Gastroesophageal sphincter (tissue), 4 donors: ENCODE measurements around the gene SLC44A3. TPM values are rescaled to one million over a fixed set of nuclear protein-coding genes. Genes with fewer than 3 reads are reported as not detected.
A peak's percentile ranks its signal among the peaks of the same experiment; 100 is the strongest.

ENCODE experiments used
- ATAC-seq: fragments of 150-250 bp; one replicate; pipeline ENCODE4 v1.9.1; 2016; ENCODE audit warnings: mild to moderate bottlenecking, moderate library complexity
- H3K27ac ChIP-seq, 4 donors: fragments of 200-600 bp; sonication (generic) in 3 of 4; 1 replicate in 3 of 4; 2 replicates in 1 of 4; pipeline ENCODE4 v1.5.1; 2016 to 2019
- H3K27me3 ChIP-seq: fragments of 200-600 bp; sonication (generic); one replicate; pipeline ENCODE4 v1.5.1; 2019
- H3K36me3 ChIP-seq, 2 donors: fragments of 200-600 bp; sonication (generic); one replicate each; pipeline ENCODE4 v1.5.1; 2019; ENCODE audit warnings: control low read depth in 1 of 2
- H3K4me1 ChIP-seq, 3 donors: fragments of 200-600 bp; sonication (generic); 1 replicate in 2 of 3; 2 replicates in 1 of 3; pipeline ENCODE4 v1.5.1; 2016 to 2019; ENCODE audit warnings: control low read depth in 2 of 3
- H3K4me3 ChIP-seq, 2 donors: fragments of 200-600 bp; sonication (generic); one replicate each; pipeline ENCODE4 v1.5.1; 2019; ENCODE audit warnings: mild to moderate bottlenecking in 1 of 2, moderate library complexity in 1 of 2
- H3K9me3 ChIP-seq, 3 donors: fragments of 200-600 bp; sonication (generic); one replicate each; pipeline ENCODE4 v1.5.1; 2017 to 2019; ENCODE audit warnings: control low read depth in 2 of 3
- EP300 ChIP-seq: sonication (generic); formaldehyde crosslinking; IDR thresholded peaks from one replicate; pipeline ENCODE4 v1.6.1; 2017; ENCODE audit warnings: antibody characterized with exemption, mild to moderate bottlenecking
- POLR2A ChIP-seq, 2 donors: fragments of 450-650 bp; IDR thresholded peaks; one replicate each; pipeline ENCODE4 v1.6.1; 2017; ENCODE audit warnings: antibody characterized with exemption in 2 of 2, mild to moderate bottlenecking in 2 of 2, moderate library complexity in 1 of 2
- POLR2AphosphoS5 ChIP-seq: sonication (generic); formaldehyde crosslinking; IDR thresholded peaks from one replicate; pipeline ENCODE4 v1.6.1; 2017; ENCODE audit warnings: antibody characterized with exemption
- WGBS, 2 donors: methylation state at CpG; one replicate each; pipeline ENCODE4 v1.1.5; 2018; ENCODE audit warnings: low coverage in 1 of 2; 5-methylcytosine and 5-hydroxymethylcytosine counted together
- total RNA-seq, 4 donors: library from RNA; depleted of rRNA; stranded (reverse); fragments of >200 nt; gene quantifications; one replicate each; pipeline ENCODE4 v1.1.0, GENCODE V29; 2016
- TF ChIP-seq, protein P1 (sequence below), 4 experiments: fragments of 200-600 bp in 2 of 4; fragments of 450-650 bp in 2 of 4; sonication (generic) in 1 of 4; IDR thresholded peaks; one replicate each; pipeline ENCODE4 v1.5.1; 2017 to 2019; ENCODE audit warnings: antibody characterized with exemption in 4 of 4, mild to moderate bottlenecking in 2 of 4, moderate library complexity in 2 of 4

The SLC44A3 gene
- total RNA-seq, 4 donors from 2014 or later: 0.47 to 3.9 (median 1.2) TPM

DNA sequence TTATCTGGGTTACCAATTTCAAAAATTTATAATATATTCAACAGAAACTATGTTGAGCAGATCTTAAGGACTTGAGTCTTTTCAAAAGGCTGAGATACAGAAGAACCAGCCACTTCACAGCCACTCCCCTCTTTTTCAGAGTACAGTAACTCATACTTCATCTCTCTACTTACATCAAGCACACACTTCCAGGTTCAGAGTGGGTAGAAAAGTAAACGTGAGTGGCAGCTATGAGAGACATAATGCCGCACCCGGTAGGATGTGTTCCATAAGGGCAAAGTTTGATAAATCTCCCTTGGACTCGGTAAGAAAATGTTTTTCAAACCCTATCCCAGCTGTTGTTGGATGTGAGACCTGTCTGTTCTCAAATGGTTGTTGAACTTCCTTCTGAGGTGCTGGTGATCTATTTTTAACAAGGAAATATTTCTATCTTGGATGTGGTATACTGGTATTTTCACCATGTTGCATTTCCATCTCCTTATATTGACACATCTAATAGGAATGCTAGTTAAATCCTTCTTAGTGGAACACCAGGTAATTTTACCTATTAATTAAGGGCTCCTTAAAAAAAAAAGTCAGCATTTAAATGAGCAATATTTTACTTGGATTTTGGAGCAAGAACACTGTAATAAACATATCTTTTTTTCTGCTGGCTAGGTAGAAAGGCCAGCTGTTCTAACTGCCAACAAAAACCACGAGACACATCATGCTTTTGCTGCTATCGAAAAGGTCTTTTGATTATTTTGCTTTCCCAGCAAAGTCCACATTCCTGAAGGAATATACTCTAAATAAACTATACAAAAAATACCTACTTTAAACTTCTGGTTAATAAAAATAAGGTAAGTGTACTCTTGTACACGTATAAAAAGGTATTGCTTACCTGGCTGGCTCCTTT is 78.6 kb downstream of the SLC44A3 start:
- Histone ChIP-seq H3K27ac (peak overlapping the region; percentile 59 to 71 (median 66)), H3K4me1 (peaks cover 15 to 60% (median 16%) of the 10 kb centered on the region in 3 donors), H3K36me3 (peaks cover 4 to 83% of the 10 kb centered on the region in 2 donors), H3K4me3 (no peak overlapping the region), H3K27me3 (no peaks in the 10 kb centered on the region), H3K9me3 (no peaks in the 10 kb centered on the region)
- WGBS, 2 donors: 47 to 52% methylated on average over 7 of the region's 7 CpGs
- ATAC-seq: no peak
- TF ChIP-seq POLR2AphosphoS5: no peak
- no peak for TF ChIP-seq EP300
- no peak for TF ChIP-seq POLR2A (IDR thresholded peaks at IDR 0.05)

DNA sequence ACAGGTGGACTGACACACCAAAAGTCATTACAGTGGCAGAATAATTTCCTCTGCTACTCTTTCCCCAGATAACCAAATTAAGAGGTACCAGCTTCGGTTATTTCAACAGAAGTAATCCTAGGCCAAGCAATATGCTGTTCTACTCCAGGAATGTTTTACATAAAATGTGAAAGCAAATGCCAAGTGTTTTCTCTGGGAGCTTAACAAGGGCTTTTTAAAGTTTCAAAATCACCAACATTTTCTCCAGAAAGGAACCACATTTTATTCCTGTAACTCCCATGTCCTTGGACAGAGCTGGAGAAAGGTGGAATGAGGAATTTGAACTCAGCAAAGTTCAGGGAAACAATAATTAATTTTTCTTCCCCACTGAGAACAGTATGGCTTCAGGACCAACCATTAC is 79.6 kb downstream of the SLC44A3 start:
- peak; percentile 68 for TF ChIP-seq POLR2AphosphoS5
- no peak for TF ChIP-seq EP300
- TF ChIP-seq, protein P1, sequence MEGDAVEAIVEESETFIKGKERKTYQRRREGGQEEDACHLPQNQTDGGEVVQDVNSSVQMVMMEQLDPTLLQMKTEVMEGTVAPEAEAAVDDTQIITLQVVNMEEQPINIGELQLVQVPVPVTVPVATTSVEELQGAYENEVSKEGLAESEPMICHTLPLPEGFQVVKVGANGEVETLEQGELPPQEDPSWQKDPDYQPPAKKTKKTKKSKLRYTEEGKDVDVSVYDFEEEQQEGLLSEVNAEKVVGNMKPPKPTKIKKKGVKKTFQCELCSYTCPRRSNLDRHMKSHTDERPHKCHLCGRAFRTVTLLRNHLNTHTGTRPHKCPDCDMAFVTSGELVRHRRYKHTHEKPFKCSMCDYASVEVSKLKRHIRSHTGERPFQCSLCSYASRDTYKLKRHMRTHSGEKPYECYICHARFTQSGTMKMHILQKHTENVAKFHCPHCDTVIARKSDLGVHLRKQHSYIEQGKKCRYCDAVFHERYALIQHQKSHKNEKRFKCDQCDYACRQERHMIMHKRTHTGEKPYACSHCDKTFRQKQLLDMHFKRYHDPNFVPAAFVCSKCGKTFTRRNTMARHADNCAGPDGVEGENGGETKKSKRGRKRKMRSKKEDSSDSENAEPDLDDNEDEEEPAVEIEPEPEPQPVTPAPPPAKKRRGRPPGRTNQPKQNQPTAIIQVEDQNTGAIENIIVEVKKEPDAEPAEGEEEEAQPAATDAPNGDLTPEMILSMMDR (IDR thresholded peaks at IDR 0.05): no peak
- no peak for TF ChIP-seq POLR2A (IDR thresholded peaks at IDR 0.05)
- Histone ChIP-seq H3K9me3 (no peaks in the 10 kb centered on the region), H3K36me3 (peaks cover 4 to 75% of the 10 kb centered on the region in 2 donors), H3K27me3 (no peaks in the 10 kb centered on the region), H3K4me3 (no peak overlapping the region), H3K27ac (peak overlapping the region; percentile 58 to 71 (median 62)), H3K4me1 (peaks cover 15 to 70% (median 20%) of the 10 kb centered on the region in 3 donors)
- ATAC-seq: peak; percentile 16
- 27 to 69% methylated on average over 1 of the region's 1 CpG for WGBS, 2 donors

DNA sequence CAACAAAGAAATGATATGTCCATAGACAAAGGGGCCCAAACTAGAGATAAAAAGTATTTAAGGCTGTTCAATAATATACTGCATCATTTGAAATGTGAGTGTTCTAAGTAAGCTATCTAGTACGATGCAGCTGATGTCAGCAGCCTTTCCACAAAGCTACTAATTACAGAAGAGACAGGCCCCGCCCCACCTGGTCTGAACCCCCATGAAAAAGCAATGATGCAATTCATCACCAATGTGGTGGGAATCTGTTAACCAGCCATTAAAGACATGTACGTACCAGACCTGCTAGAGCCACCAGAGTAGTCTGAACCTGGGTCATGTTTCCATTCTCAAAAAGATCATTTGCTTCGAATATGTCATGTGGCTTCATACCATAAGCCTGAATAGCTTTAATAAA is 81.7 kb downstream of the SLC44A3 start:
- Histone ChIP-seq H3K27me3 (no peaks in the 10 kb centered on the region), H3K36me3 (peaks cover 4 to 54% of the 10 kb centered on the region in 2 donors), H3K27ac (peak overlapping the region in 1 of 4 donors; percentile 3), H3K9me3 (no peaks in the 10 kb centered on the region), H3K4me3 (no peak overlapping the region), H3K4me1 (peaks cover 15 to 91% (median 21%) of the 10 kb centered on the region in 3 donors)
- 62 to 85% methylated on average over 2 to 4 of the region's 4 CpGs for WGBS, 2 donors
- ATAC-seq: no peak
- TF ChIP-seq EP300 (no peak), POLR2A (IDR thresholded peaks at IDR 0.05) (no peak), POLR2AphosphoS5 (no peak)
- TF ChIP-seq, protein P1 (IDR thresholded peaks at IDR 0.05): no peak

DNA sequence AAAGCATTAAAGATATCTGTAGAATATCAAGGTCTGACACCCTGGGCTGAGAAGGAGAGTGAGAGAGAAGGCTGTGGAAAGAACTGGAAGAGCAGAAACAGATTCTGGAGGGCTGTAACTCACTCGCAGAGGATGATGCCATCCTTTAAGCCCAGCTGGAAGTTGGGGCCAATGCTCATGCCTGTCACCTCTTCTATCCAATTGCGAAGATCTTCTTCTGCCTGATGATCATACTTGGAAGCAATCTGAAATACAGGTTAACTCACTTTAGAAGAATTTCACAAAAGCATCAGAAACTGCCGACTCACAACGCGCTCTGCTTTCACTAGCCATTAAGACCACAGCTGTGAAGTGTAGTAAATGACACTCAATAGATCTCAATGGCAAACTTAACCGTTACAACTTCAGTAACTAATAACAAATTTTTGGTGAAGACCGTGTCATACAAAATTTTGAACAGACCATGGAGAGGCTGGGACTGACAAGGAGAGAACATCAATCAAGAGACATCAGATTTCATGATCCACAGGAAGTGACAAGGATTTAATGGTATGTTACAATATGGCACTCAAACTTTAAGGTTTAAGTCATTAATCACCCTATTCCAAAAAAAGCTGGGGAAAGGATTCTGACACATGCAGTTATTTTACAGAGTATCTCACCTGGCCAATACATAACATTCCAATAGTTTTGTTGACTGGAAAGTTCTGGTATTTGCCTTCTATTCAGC is 83.3 kb downstream of the SLC44A3 start:
- peaks cover 0 to 41% of the 10 kb centered on the region in 2 donors for H3K36me3 ChIP-seq
- no peak for ATAC-seq
- H3K9me3 ChIP-seq: no peaks in the 10 kb centered on the region
- H3K4me1 ChIP-seq: peaks cover 15 to 96% (median 21%) of the 10 kb centered on the region in 3 donors
- H3K27me3 ChIP-seq: no peaks in the 10 kb centered on the region
- 58 to 83% methylated on average over 7 of the region's 7 CpGs for WGBS, 2 donors
- no peak overlapping the region for H3K4me3 ChIP-seq
- TF ChIP-seq, protein P1 (IDR thresholded peaks at IDR 0.05): no peak
- TF ChIP-seq POLR2A (IDR thresholded peaks at IDR 0.05) (no peak), EP300 (no peak)
- peak overlapping the region; percentile 10 to 37 (median 34) for H3K27ac ChIP-seq

DNA sequence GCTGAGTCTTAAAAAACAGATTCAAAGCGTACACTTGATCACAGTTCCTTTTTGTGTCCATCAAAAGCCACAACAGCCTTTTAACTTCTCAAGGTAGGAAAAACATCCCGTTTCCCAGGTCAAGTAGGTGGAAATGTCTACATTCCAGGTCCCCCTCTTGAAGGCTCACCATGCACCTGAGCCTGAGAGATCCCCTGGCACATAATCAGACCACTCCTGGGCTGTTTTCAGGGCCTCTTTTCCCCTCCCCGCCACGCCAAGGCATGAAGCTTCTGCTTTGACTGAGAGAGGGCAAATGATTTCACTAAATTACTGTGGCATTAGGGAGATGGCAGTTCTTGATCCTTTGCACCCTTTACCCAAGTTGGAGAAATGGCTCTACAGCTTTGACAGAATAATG is 85.0 kb downstream of the SLC44A3 start:
- H3K9me3 ChIP-seq: no peaks in the 10 kb centered on the region
- H3K36me3 ChIP-seq: peaks cover 0 to 31% of the 10 kb centered on the region in 2 donors
- no peak overlapping the region for H3K27ac ChIP-seq
- TF ChIP-seq EP300 (no peak), POLR2AphosphoS5 (no peak), POLR2A (IDR thresholded peaks at IDR 0.05) (no peak)
- TF ChIP-seq, protein P1 (IDR thresholded peaks at IDR 0.05): no peak
- H3K4me3 ChIP-seq: no peak overlapping the region
- H3K27me3 ChIP-seq: no peaks in the 10 kb centered on the region
- WGBS, 2 donors: 86 to 88% methylated on average over 4 of the region's 4 CpGs
- ATAC-seq: no peak
- peaks cover 3 to 96% (median 11%) of the 10 kb centered on the region in 3 donors for H3K4me1 ChIP-seq
